GM18870 (cell line): ENCODE measurements around the gene ZNF648.
"Not testable (repeated sequence)": the region's sequence is repeated elsewhere in the genome, so short reads cannot be mapped to it uniquely, and the experiment has no call there.

Experiments
- ATAC-seq: cut with Tn5 transposase; IDR thresholded peaks from one replicate; pipeline ENCODE4 v1.9.1; 2021; ENCODE audit warnings: moderate library complexity; ENCODE audit not compliant: unreplicated experiment

Gene ZNF648

GRCh38 chr1:182061594-182061993 is at the start of gene ZNF648:
TSS of gene ZNF648 (minus strand) at chr1:182061712. CDS start at chr1:182058010, 3,702 bp downstream.
- ATAC-seq: no peak

- ATAC-seq: no peak
Measured at GRCh38 chr1:182110635-182111034, 49.1 kb upstream of the ZNF648 start.

GRCh38 chr1:182109771-182110170 is 48.3 kb upstream of the ZNF648 start:
- no peak for ATAC-seq

- no peak for ATAC-seq
Measured at GRCh38 chr1:182107209-182107608, 45.7 kb upstream of the ZNF648 start.

GRCh38 chr1:182102043-182102416 is 40.5 kb upstream of the ZNF648 start:
- ATAC-seq: no peak

GRCh38 chr1:182101415-182102042 is 40.0 kb upstream of the ZNF648 start:
- no peak for ATAC-seq

- no peak for ATAC-seq
Measured at GRCh38 chr1:182098301-182098700, 36.8 kb upstream of the ZNF648 start.

- no peak for ATAC-seq
Measured at GRCh38 chr1:182095946-182096345, 34.4 kb upstream of the ZNF648 start.

GRCh38 chr1:182094514-182095005 is 33.0 kb upstream of the ZNF648 start:
- ATAC-seq: not testable (repeated sequence)

GRCh38 chr1:182093781-182094180 is 32.3 kb upstream of the ZNF648 start:
- no peak for ATAC-seq

GRCh38 chr1:182092336-182092735 is 30.8 kb upstream of the ZNF648 start:
- no peak for ATAC-seq

- no peak for ATAC-seq
Measured at GRCh38 chr1:182091083-182091482, 29.6 kb upstream of the ZNF648 start.

- no peak for ATAC-seq
Measured at GRCh38 chr1:182087719-182088350, 26.3 kb upstream of the ZNF648 start.

- ATAC-seq: no peak
Measured at GRCh38 chr1:182087304-182087703, 25.8 kb upstream of the ZNF648 start.

GRCh38 chr1:182086620-182087019 is 25.1 kb upstream of the ZNF648 start:
- no peak for ATAC-seq

- ATAC-seq: no peak
Measured at GRCh38 chr1:182086136-182086535, 24.6 kb upstream of the ZNF648 start.

GRCh38 chr1:182085726-182086125 is 24.2 kb upstream of the ZNF648 start:
- no peak for ATAC-seq

- ATAC-seq: no peak
Measured at GRCh38 chr1:182084487-182085316, 23.2 kb upstream of the ZNF648 start.

- ATAC-seq: no peak
Measured at GRCh38 chr1:182083851-182084486, 22.5 kb upstream of the ZNF648 start.

- ATAC-seq: no peak
Measured at GRCh38 chr1:182080955-182081582, 19.6 kb upstream of the ZNF648 start.

GRCh38 chr1:182080040-182080439 is 18.5 kb upstream of the ZNF648 start:
- no peak for ATAC-seq
